ENCODE data around the gene MLX. TPM values are rescaled to one million over a fixed set of nuclear protein-coding genes. Genes with fewer than 3 reads are reported as not detected.

The MLX gene
- total and polyA plus RNA-seq, 10 of the 15 experiments (the other 5 are each of a cell fraction or from before 2014, with no cell fraction given) = 34.4 to 65.0 (median 44.4) TPM

DNA sequence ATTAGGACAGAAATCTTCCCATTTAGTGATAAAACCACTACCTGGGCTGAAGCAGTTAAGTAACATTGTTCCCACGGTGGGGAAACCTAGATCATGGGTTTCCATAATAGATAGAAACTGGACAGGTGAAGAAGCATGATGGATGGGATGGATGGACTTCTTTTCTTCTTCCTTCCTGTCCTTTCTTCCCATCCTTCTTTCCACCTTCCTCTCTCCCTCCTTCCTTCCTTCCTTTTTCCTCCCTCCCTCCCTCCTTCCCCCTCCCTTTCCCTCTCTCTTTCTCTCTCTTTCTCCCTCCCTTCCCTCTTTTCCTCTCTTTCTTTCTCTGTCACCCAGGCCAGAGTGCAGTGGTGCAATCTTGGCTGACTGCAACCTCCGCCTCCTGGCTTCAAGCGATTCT, 7.6 kb downstream of the MLX start (continued):
- TF ChIP-seq, protein P1, sequence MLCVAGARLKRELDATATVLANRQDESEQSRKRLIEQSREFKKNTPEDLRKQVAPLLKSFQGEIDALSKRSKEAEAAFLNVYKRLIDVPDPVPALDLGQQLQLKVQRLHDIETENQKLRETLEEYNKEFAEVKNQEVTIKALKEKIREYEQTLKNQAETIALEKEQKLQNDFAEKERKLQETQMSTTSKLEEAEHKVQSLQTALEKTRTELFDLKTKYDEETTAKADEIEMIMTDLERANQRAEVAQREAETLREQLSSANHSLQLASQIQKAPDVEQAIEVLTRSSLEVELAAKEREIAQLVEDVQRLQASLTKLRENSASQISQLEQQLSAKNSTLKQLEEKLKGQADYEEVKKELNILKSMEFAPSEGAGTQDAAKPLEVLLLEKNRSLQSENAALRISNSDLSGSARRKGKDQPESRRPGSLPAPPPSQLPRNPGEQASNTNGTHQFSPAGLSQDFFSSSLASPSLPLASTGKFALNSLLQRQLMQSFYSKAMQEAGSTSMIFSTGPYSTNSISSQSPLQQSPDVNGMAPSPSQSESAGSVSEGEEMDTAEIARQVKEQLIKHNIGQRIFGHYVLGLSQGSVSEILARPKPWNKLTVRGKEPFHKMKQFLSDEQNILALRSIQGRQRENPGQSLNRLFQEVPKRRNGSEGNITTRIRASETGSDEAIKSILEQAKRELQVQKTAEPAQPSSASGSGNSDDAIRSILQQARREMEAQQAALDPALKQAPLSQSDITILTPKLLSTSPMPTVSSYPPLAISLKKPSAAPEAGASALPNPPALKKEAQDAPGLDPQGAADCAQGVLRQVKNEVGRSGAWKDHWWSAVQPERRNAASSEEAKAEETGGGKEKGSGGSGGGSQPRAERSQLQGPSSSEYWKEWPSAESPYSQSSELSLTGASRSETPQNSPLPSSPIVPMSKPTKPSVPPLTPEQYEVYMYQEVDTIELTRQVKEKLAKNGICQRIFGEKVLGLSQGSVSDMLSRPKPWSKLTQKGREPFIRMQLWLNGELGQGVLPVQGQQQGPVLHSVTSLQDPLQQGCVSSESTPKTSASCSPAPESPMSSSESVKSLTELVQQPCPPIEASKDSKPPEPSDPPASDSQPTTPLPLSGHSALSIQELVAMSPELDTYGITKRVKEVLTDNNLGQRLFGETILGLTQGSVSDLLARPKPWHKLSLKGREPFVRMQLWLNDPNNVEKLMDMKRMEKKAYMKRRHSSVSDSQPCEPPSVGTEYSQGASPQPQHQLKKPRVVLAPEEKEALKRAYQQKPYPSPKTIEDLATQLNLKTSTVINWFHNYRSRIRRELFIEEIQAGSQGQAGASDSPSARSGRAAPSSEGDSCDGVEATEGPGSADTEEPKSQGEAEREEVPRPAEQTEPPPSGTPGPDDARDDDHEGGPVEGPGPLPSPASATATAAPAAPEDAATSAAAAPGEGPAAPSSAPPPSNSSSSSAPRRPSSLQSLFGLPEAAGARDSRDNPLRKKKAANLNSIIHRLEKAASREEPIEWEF (IDR thresholded peaks at IDR 0.05; ENCODE audit: insufficient replicate concordance, low read depth, low read length) = no peak

GRCh38 chr17:42577140-42577531, 10.2 kb downstream of the MLX start:
- Histone ChIP-seq H2AFZ (ENCODE audit: control insufficient read depth, low read depth, low read length) (no peak overlapping the region; the same call in 1 of the 2 replicates), H3K4me3 (peak overlapping the region; percentile 79), H3K27me3 (replicated peaks in 1 of 2; ENCODE audit: control insufficient read depth in 2 of 2, insufficient read depth in 2 of 2, low read length in 1 of 2) (no peaks in the 10 kb centered on the region), H3K9ac (ENCODE audit: control insufficient read depth, insufficient read depth, low read length) (peak overlapping the region; percentile 74), H3K4me1 (ENCODE audit: control insufficient read depth, insufficient read depth, low read length) (peaks cover 16% of the 10 kb centered on the region), H3K9me3 (replicated peaks; ENCODE audit: control insufficient read depth, insufficient read depth, low read length) (no peaks in the 10 kb centered on the region), H3K79me2 (ENCODE audit: control insufficient read depth, insufficient read depth, low read length) (peaks cover 17% of the 10 kb centered on the region), H3K36me3 (ENCODE audit: control insufficient read depth in 2 of 2, insufficient read depth in 2 of 2, low read length in 1 of 2) (peaks cover 19 to 30% of the 10 kb centered on the region in 2 experiments), H3K4me2 (ENCODE audit: control insufficient read depth, insufficient read depth) (peak overlapping the region; percentile 72), H4K20me1 (ENCODE audit: control insufficient read depth, insufficient read depth) (peaks cover 2% of the 10 kb centered on the region; the same call in 1 of the 2 replicates), H3K27ac (ENCODE audit: control insufficient read depth, insufficient read depth) (peak overlapping the region; percentile 62)
- no peak for FAIRE-seq
- ChIA-PET RAD21 (ENCODE audit: unreplicated experiment) (interaction anchor here (1.4 to 5.3 kb wide), 18 partner anchors 9 to 421 kb away, joined by 3 to 152 read pairs (median 16); partner anchors contain the start of genes CCR10, CNTNAP1, MLX and NAGLU), SMC1A (ENCODE audit: uncharacterized antibody, unreplicated experiment) (interaction anchor here (0.8 to 5.7 kb wide), 13 partner anchors 9 to 352 kb away, joined by 3 to 124 read pairs (median 13); partner anchors contain the start of genes CCR10, PLEKHH3, RETREG3 and TUBG1), CTCF (interaction anchor here (0.7 to 9.8 kb wide), 20 partner anchors 10 to 247 kb away, joined by 3 to 239 read pairs (median 20); partner anchors contain the start of genes BECN1, CCR10, MLX and PLEKHH3), POLR2A (interaction anchor here (1.0 to 6.5 kb wide), 9 partner anchors 10 to 130 kb away, joined by 3 to 120 read pairs (median 14); partner anchors contain the start of genes MLX, PLEKHH3, RETREG3 and TUBG1)
- TF ChIP-seq ZBTB11 (CRISPR knock-in tag; IDR thresholded peaks at IDR 0.05) = no peak
- no peak for TF ChIP-seq ZZZ3 (IDR thresholded peaks at IDR 0.05; ENCODE audit: control insufficient read depth, insufficient read length, low read depth)
- TF ChIP-seq FOXK2 (IDR thresholded peaks at IDR 0.05) = no peak
- 0 out of 2 replicates have a peak, but pooled peaks have one; percentile 19 for TF ChIP-seq TCF12 (IDR thresholded peaks at IDR 0.05; ENCODE audit: low read depth, low read length)
- TF ChIP-seq EZH2 (IDR thresholded peaks at IDR 0.05; ENCODE audit: borderline replicate concordance, control insufficient read depth, low read depth, low read length) = no peak
- ATAC-seq = no peak
- DNase-seq (ENCODE audit: low read depth, low spot score) = no peak
- intact Hi-C loops (cut with micrococcal nuclease; ENCODE audit: unreplicated experiment) = loop anchor here (1.0 to 10.0 kb wide), 3 partner anchors 41 to 358 kb away; partner anchors contain the start of genes NAGLU and TUBG2
- in situ Hi-C loops (cut with MboI) = loop anchor here (10.0 kb wide), 1 partner anchor 188 kb away; the partner anchor contains the start of gene RAMP2
- BruUV-seq (replicated peaks) = TSS peak; percentile 52
- under 1% methylated on average over 18 of the region's 18 CpGs for WGBS (ENCODE audit: insufficient coverage, insufficient replicate concordance, low lambda C conversion rate, missing lambda C conversion rate)
